Activated naive CD4-positive, alpha-beta T cell treated with Interleukin-2 at 50 U/mL for 16 hours (primary cell): ENCODE data around the gene NPVF.

ENCODE experiments used
- DNase-seq: peaks from one replicate; pipeline ENCODE4 v3.0.0-alpha.2; 2020

The NPVF gene

GRCh38 chr7:25228386-25228785 is at the start of gene NPVF:
Gene NPVF (minus strand): TSS chr7:25228486. CDS start chr7:25228439, 47 bp downstream.
- no peak for DNase-seq

GRCh38 chr7:25272265-25272664 is 44.0 kb upstream of the NPVF start:
- DNase-seq = no peak

- no peak for DNase-seq
Observed at GRCh38 chr7:25263337-25263736, 35.1 kb upstream of the NPVF start.

GRCh38 chr7:25262586-25262985 is 34.3 kb upstream of the NPVF start:
- DNase-seq = no peak

- DNase-seq = no peak
Observed at GRCh38 chr7:25261545-25262140, 33.4 kb upstream of the NPVF start.

GRCh38 chr7:25260862-25261494 is 32.7 kb upstream of the NPVF start:
- no peak for DNase-seq

GRCh38 chr7:25259487-25260243 is 31.4 kb upstream of the NPVF start:
- DNase-seq = peak; percentile 61

- DNase-seq = no peak
Observed at GRCh38 chr7:25256333-25256819, 28.1 kb upstream of the NPVF start.

- no peak for DNase-seq
Observed at GRCh38 chr7:25255611-25256332, 27.5 kb upstream of the NPVF start.

- no peak for DNase-seq
Observed at GRCh38 chr7:25254604-25255003, 26.3 kb upstream of the NPVF start.

GRCh38 chr7:25253714-25254113 is 25.4 kb upstream of the NPVF start:
- no peak for DNase-seq

GRCh38 chr7:25250386-25250785 is 22.1 kb upstream of the NPVF start:
- DNase-seq = no peak

GRCh38 chr7:25249772-25250171 is 21.5 kb upstream of the NPVF start:
- no peak for DNase-seq

- DNase-seq = no peak
Observed at GRCh38 chr7:25246306-25246705, 18.0 kb upstream of the NPVF start.

- no peak for DNase-seq
Observed at GRCh38 chr7:25244254-25245033, 16.2 kb upstream of the NPVF start.

GRCh38 chr7:25242678-25243077 is 14.4 kb upstream of the NPVF start:
- DNase-seq = no peak

- no peak for DNase-seq
Observed at GRCh38 chr7:25240896-25241295, 12.6 kb upstream of the NPVF start.

- no peak for DNase-seq
Observed at GRCh38 chr7:25240340-25240739, 12.1 kb upstream of the NPVF start.

- DNase-seq = no peak
Observed at GRCh38 chr7:25239888-25240287, 11.6 kb upstream of the NPVF start.

GRCh38 chr7:25238066-25238725 is 9.9 kb upstream of the NPVF start:
- DNase-seq = no peak

GRCh38 chr7:25235471-25235870 is 7.2 kb upstream of the NPVF start:
- no peak for DNase-seq

GRCh38 chr7:25234336-25234735 is 6.0 kb upstream of the NPVF start:
- DNase-seq = no peak
